ENCODE measurements around the gene VIPAS39.
"Not testable (repeated sequence)": the region's sequence is repeated elsewhere in the genome, so short reads cannot be mapped to it uniquely, and the experiment has no call there.

Gene VIPAS39

DNA sequence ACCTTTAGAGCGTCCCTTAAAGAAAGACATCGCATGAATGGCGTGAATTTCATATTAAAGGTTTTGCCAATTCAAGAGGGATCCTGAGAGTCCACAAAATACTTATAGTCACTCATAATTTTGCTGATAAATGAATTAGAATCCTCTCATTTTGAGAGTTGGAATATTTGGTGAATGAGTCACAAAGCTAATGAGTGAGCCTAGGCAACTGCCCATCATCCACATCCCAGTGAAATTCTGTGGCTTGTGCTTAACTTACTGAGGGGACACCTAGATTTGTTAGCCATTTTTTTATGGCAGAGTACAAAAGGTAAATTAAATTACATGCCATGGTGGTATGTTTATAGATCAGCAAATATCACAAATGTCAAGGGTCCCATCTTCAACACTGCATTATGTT, 21.4 kb downstream of the VIPAS39 start:
- no peak overlapping the region for H3K27ac ChIP-seq
- H3K36me3 ChIP-seq: peaks cover 69 to 93% (median 85%) of the 10 kb centered on the region in 3 donors
- H3K4me1 ChIP-seq: no peaks in the 10 kb centered on the region
- TF ChIP-seq, protein P1, sequence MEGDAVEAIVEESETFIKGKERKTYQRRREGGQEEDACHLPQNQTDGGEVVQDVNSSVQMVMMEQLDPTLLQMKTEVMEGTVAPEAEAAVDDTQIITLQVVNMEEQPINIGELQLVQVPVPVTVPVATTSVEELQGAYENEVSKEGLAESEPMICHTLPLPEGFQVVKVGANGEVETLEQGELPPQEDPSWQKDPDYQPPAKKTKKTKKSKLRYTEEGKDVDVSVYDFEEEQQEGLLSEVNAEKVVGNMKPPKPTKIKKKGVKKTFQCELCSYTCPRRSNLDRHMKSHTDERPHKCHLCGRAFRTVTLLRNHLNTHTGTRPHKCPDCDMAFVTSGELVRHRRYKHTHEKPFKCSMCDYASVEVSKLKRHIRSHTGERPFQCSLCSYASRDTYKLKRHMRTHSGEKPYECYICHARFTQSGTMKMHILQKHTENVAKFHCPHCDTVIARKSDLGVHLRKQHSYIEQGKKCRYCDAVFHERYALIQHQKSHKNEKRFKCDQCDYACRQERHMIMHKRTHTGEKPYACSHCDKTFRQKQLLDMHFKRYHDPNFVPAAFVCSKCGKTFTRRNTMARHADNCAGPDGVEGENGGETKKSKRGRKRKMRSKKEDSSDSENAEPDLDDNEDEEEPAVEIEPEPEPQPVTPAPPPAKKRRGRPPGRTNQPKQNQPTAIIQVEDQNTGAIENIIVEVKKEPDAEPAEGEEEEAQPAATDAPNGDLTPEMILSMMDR (IDR thresholded peaks at IDR 0.05): no peak
- intact Hi-C loops (cut with DNase I; ENCODE audit: low total_unique reads): no loop called here
- H3K9me3 ChIP-seq: no peaks in the 10 kb centered on the region
- no peak for DNase-seq
- H3K27me3 ChIP-seq: no peaks in the 10 kb centered on the region
- no peak overlapping the region for H3K4me3 ChIP-seq

DNA sequence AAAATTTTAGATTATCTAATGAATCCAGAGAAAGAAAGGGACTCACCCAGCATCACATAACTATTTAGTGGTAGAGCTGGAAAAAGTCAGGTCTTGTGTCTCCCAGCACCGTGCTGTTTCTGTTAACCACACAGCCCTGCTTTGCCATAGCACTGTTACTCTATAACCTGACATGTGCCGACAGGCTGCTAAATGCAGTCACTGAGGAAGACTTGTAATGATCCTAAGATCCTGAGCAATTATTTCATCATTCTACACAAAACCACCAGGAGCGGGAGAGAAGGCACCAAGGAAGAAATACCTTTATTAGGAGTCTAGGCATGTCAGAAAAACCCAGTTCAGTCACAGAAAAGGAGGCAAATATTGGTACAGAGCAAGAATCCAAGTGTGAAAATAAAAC, 31.0 kb downstream of the VIPAS39 start:
- H3K4me1 ChIP-seq: no peaks in the 10 kb centered on the region
- no peak for DNase-seq
- no peaks in the 10 kb centered on the region for H3K9me3 ChIP-seq
- peaks cover 79 to 99% (median 96%) of the 10 kb centered on the region in 3 donors for H3K36me3 ChIP-seq
- H3K27ac ChIP-seq: no peak overlapping the region
- intact Hi-C loops (cut with DNase I; ENCODE audit: low total_unique reads): no loop called here
- H3K4me3 ChIP-seq: no peak overlapping the region
- H3K27me3 ChIP-seq: no peaks in the 10 kb centered on the region
- TF ChIP-seq, protein P1 (IDR thresholded peaks at IDR 0.05): no peak

DNA sequence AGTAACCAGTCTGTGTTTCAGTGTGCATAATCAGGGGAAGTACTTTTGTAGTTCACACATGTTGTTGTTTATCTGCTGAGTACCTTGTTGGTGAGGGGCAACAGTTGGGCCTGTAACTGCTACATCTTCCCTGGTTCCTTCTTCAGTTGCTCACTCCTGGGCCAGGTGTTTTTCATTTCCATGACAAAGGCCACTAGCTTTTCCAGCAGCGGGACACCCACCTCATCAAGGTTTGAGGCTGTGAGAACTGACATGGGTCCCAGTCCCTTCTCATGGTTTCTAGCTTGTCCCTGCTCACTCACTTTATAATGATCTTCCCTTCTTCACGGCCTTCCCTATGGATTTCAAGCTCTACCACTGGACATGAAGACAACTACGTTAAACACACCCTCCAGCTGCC, 32.5 kb downstream of the VIPAS39 start:
- Histone ChIP-seq H3K27me3 (no peaks in the 10 kb centered on the region), H3K4me1 (no peaks in the 10 kb centered on the region), H3K9me3 (peaks cover 0 to 9% (median 5%) of the 10 kb centered on the region in 3 donors), H3K4me3 (no peak overlapping the region), H3K27ac (no peak overlapping the region), H3K36me3 (peaks cover 71 to 91% (median 86%) of the 10 kb centered on the region in 3 donors)
- no peak for DNase-seq
- intact Hi-C loops (cut with DNase I; ENCODE audit: low total_unique reads): no loop called here
- TF ChIP-seq, protein P1 (IDR thresholded peaks at IDR 0.05): no peak

DNA sequence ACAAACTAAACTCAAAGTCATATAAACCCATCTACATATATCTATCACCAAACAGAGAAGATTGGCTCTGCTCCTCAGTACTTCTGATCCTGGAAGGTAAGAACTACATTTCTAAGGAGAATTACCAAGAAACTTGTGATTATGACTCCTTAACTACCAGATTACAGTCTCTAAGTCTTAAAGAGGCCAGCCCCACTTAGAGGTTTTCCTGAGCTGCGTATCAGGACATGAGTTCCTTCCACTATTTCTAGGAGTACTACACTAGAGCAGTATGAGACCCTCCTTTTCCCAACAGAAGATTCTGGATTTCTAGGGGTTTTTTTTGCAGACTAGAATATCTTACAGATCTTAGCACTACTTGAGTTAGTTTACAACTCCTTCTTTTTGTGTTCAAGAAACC, 34.0 kb downstream of the VIPAS39 start, which contains the start of gene NOXRED1:
TSS of gene NOXRED1 (minus strand) at position 101 of the 400 bp plus-strand sequence. CDS start 634 bp downstream, outside the sequence.
- TF ChIP-seq, protein P1 (IDR thresholded peaks at IDR 0.05): no peak
- no peak for DNase-seq
- Histone ChIP-seq H3K36me3 (peaks cover 58 to 77% (median 71%) of the 10 kb centered on the region in 3 donors), H3K27me3 (no peaks in the 10 kb centered on the region), H3K9me3 (peaks cover 0 to 15% (median 14%) of the 10 kb centered on the region in 3 donors), H3K4me3 (no peak within 1 kb of the TSS), H3K27ac (no peak within 1 kb of the TSS), H3K4me1 (no peaks in the 10 kb centered on the region)
- intact Hi-C loops (cut with DNase I; ENCODE audit: low total_unique reads): no loop called here

DNA sequence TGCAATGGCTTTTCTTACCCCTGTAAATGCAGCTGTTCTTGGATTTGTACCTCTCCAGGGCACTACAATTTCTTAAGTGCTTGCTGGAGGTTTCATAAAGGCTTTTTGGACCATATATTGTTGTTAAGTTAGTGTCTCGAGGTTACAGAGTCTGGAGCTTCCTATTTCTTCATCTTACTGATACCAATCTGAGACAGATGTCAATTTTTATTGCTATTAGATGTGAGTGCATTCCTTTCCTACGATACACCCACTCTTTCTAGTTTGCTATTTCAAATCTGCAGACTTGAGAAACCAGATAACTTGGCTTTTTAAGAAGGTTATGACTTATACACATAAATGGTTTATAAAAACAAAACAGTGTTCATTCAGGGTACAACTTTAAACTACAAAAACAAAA, 36.2 kb downstream of the VIPAS39 start:
- no peak for DNase-seq
- Histone ChIP-seq H3K4me3 (no peak overlapping the region), H3K27ac (no peak overlapping the region), H3K27me3 (no peaks in the 10 kb centered on the region), H3K4me1 (no peaks in the 10 kb centered on the region), H3K9me3 (peaks cover 0 to 15% (median 14%) of the 10 kb centered on the region in 3 donors), H3K36me3 (peaks cover 36 to 55% (median 49%) of the 10 kb centered on the region in 3 donors)
- TF ChIP-seq, protein P1 (IDR thresholded peaks at IDR 0.05): no peak
- intact Hi-C loops (cut with DNase I; ENCODE audit: low total_unique reads): no loop called here

DNA sequence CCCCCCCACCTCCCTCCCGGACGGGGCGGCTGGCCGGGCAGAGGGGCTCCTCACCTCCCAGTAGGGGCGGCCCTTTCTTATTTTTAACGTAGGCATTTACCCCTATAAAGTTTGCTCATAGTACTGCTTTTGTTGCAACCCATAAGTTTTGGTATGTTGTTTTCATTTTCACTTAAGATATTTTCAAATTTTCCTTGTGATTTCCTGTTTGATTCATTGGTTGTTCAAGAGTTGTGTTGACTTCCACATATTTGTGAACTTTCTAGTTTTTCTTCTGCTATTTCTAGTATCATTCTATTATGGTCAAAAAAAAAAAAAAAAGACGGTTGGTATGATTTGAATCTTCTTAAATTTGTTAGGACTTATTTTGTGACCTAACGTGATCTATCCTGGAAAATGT, 40.6 kb downstream of the VIPAS39 start:
- H3K36me3 ChIP-seq: peaks cover 0 to 12% (median 6%) of the 10 kb centered on the region in 3 donors
- no peak overlapping the region for H3K27ac ChIP-seq
- H3K27me3 ChIP-seq: no peaks in the 10 kb centered on the region
- intact Hi-C loops (cut with DNase I; ENCODE audit: low total_unique reads): no loop called here
- H3K9me3 ChIP-seq: peaks cover 0 to 15% (median 14%) of the 10 kb centered on the region in 3 donors
- DNase-seq: no peak
- H3K4me3 ChIP-seq: no peak overlapping the region
- TF ChIP-seq, protein P1 (IDR thresholded peaks at IDR 0.05): no peak
- H3K4me1 ChIP-seq: no peaks in the 10 kb centered on the region

DNA sequence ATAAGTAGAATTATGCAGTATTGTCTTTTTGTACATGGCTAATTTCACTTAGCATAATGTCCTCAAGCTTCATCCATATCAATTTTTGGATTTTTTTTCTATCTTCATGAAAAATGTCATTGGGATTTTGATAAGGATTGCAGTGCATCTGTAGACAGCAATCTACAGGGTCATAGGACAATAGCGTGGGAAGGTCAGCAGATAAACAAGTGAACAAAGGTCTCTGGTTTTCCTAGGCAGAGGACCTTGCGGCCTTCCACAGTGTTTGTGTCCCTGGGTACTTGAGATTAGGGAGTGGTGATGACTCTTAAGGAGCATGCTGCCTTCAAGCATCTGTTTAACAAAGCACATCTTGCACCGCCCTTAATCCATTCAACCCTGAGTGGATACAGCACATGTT, 41.3 kb downstream of the VIPAS39 start:
- H3K27ac ChIP-seq; intact Hi-C loops (cut with DNase I; ENCODE audit: low total_unique reads); H3K27me3 ChIP-seq; H3K4me3 ChIP-seq; H3K4me1 ChIP-seq; H3K36me3 ChIP-seq; DNase-seq: not testable (repeated sequence)
- H3K9me3 ChIP-seq: peaks cover 0 to 15% (median 14%) of the 10 kb centered on the region in 3 donors

DNA sequence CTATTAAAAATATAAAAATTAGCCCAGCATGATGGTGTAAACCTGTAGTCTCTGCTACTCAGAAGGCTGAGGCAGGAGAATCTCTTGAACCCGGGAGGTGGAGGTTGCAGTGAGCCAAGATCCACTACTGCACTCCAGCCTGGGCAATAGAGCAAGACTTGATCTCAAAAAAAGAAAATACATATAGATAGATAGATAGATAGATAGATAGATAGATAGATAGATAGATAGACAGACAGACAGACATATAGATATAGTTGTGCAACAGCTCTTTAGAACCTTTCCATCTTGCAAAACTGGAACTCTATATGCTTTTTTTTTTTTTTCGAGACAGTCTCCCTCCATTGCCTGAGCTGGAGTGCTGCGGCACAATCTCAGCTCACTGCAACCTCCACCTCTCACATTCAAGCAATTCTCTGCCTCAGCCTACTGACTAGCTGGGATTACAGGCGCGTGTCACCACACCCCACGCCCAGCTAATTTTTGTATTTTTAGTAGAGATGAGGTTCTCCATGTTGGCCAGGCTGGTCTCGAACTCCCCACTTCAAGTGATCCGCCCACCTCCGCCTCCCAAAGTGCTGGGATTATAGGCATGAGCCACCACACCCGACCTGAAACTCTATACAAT, 41.9 kb downstream of the VIPAS39 start:
- H3K4me3 ChIP-seq; intact Hi-C loops (cut with DNase I; ENCODE audit: low total_unique reads); H3K27ac ChIP-seq: not testable (repeated sequence)

More for the DNA sequence above, 41.9 kb downstream of the VIPAS39 start:
- not testable (repeated sequence) for DNase-seq, H3K4me1 ChIP-seq, H3K36me3 ChIP-seq, H3K27me3 ChIP-seq
- H3K9me3 ChIP-seq: peaks cover 0 to 11% (median 8%) of the 10 kb centered on the region in 3 donors
